ENCODE measurements around the gene LRRC14B. TPM values are rescaled to one million over a fixed set of nuclear protein-coding genes. Genes with fewer than 3 reads are reported as not detected.

LRRC14B gene
- not detected for total RNA-seq
- not detected for total RNA-seq (2013)

- intact Hi-C loops (cut with micrococcal nuclease), result no loop called here
- Mint-ChIP-seq H3K9me3 (no peaks in the 10 kb centered on the region), H3K4me1 (peaks cover 8 to 10% of the 10 kb centered on the region in 2 donors), H3K36me3 (no peaks in the 10 kb centered on the region), H3K4me3 (no peak within 1 kb of the TSS), H3K27ac (no peak within 1 kb of the TSS), H3K27me3 (ENCODE audit: low read depth in 2 of 2) (peaks cover 0 to 11% of the 10 kb centered on the region in 2 donors)
- no peaks in the 10 kb centered on the region for H3K27me3 ChIP-seq (ENCODE audit: control insufficient read depth, insufficient read depth, low read length)
- H3K9me3 ChIP-seq (ENCODE audit: control insufficient read depth, insufficient read depth, low read length), result no peaks in the 10 kb centered on the region
- H3K4me1 ChIP-seq (ENCODE audit: control insufficient read depth, insufficient read depth, low read length), result peaks cover 9% of the 10 kb centered on the region
- no peaks in the 10 kb centered on the region for H3K36me3 ChIP-seq (ENCODE audit: control insufficient read depth, insufficient read depth, low read length)
- no peak within 1 kb of the TSS for H3K4me3 ChIP-seq (ENCODE audit: low read length)
- DNase-seq (peak in 1 of 2 donors; percentile 35), ATAC-seq (no peak)
- TF ChIP-seq CTCF (IDR thresholded peaks at IDR 0.05), result no peak
- WGBS (ENCODE audit: insufficient coverage), result 23% methylated on average over 56 of the region's 56 CpGs
- H3K27ac ChIP-seq (ENCODE audit: low read length), result no peak within 1 kb of the TSS
Measured at GRCh38 chr5:191036-191948, at the start of gene LRRC14B. Gene LRRC14B, plus strand, starts transcription at chr5:191495. Its CDS starts 44 bp downstream, at chr5:191539.

GRCh38 chr5:141761-142160, 49.5 kb upstream of the LRRC14B start:
- intact Hi-C loops (cut with micrococcal nuclease), result no loop called here
- H3K27ac ChIP-seq (ENCODE audit: low read length), result no peak overlapping the region
- no peaks in the 10 kb centered on the region for H3K36me3 ChIP-seq (ENCODE audit: control insufficient read depth, insufficient read depth, low read length)
- Mint-ChIP-seq H3K4me1 (no peaks in the 10 kb centered on the region), H3K9me3 (no peaks in the 10 kb centered on the region), H3K36me3 (no peaks in the 10 kb centered on the region), H3K27me3 (ENCODE audit: low read depth in 2 of 2) (peaks cover 0 to 2% of the 10 kb centered on the region in 2 donors), H3K4me3 (no peak overlapping the region), H3K27ac (no peak overlapping the region)
- WGBS (ENCODE audit: insufficient coverage), result 92% methylated on average over 12 of the region's 12 CpGs
- no peaks in the 10 kb centered on the region for H3K4me1 ChIP-seq (ENCODE audit: control insufficient read depth, insufficient read depth, low read length)
- H3K4me3 ChIP-seq (ENCODE audit: low read length), result no peak overlapping the region
- H3K27me3 ChIP-seq (ENCODE audit: control insufficient read depth, insufficient read depth, low read length), result no peaks in the 10 kb centered on the region
- DNase-seq, result no peak
- H3K9me3 ChIP-seq (ENCODE audit: control insufficient read depth, insufficient read depth, low read length), result peaks cover 7% of the 10 kb centered on the region
- TF ChIP-seq CTCF (IDR thresholded peaks at IDR 0.05), result no peak
- no peak for ATAC-seq

- peaks cover 2 to 3% of the 10 kb centered on the region in 2 donors for H3K9me3 Mint-ChIP-seq
- H3K27ac Mint-ChIP-seq, result no peak overlapping the region
- intact Hi-C loops (cut with micrococcal nuclease), result no loop called here
- Histone ChIP-seq H3K36me3 (ENCODE audit: control insufficient read depth, insufficient read depth, low read length) (no peaks in the 10 kb centered on the region), H3K9me3 (ENCODE audit: control insufficient read depth, insufficient read depth, low read length) (peaks cover 13% of the 10 kb centered on the region), H3K27me3 (ENCODE audit: control insufficient read depth, insufficient read depth, low read length) (no peaks in the 10 kb centered on the region), H3K4me3 (ENCODE audit: low read length) (no peak overlapping the region), H3K27ac (ENCODE audit: low read length) (no peak overlapping the region), H3K4me1 (ENCODE audit: control insufficient read depth, insufficient read depth, low read length) (no peaks in the 10 kb centered on the region)
- H3K4me1 Mint-ChIP-seq, result no peaks in the 10 kb centered on the region
- no peak for ATAC-seq
- no peak for DNase-seq
- WGBS (ENCODE audit: insufficient coverage), result 93% methylated on average over 18 of the region's 18 CpGs
- H3K36me3 Mint-ChIP-seq, result peaks cover 4% of the 10 kb centered on the region
- peaks cover 0 to 2% of the 10 kb centered on the region in 2 donors for H3K27me3 Mint-ChIP-seq (ENCODE audit: low read depth in 2 of 2)
- H3K4me3 Mint-ChIP-seq, result no peak overlapping the region
- TF ChIP-seq CTCF (IDR thresholded peaks at IDR 0.05), result no peak
Measured at GRCh38 chr5:142246-142810, 49.0 kb upstream of the LRRC14B start.
